GM12801 (cell line): Measurements from ENCODE around the gene PLA2G15.

ENCODE experiments used
- CTCF ChIP-seq: IDR thresholded peaks from one replicate; pipeline ENCODE4 v1.5.1; 2011; ENCODE audit warnings: control low read depth; ENCODE audit not compliant: insufficient read length; ENCODE audit errors: extremely low read depth

PLA2G15 gene

GRCh38 chr16:68216240-68216639, 28.9 kb upstream of the PLA2G15 start:
- TF ChIP-seq CTCF = no peak

GRCh38 chr16:68217506-68217905, 27.7 kb upstream of the PLA2G15 start:
- TF ChIP-seq CTCF = no peak

- no peak for TF ChIP-seq CTCF
Measured at GRCh38 chr16:68219725-68220351, 25.3 kb upstream of the PLA2G15 start.

GRCh38 chr16:68223072-68223471, 22.1 kb upstream of the PLA2G15 start:
- TF ChIP-seq CTCF = no peak

- TF ChIP-seq CTCF = no peak
Measured at GRCh38 chr16:68226116-68226515, 19.1 kb upstream of the PLA2G15 start.

- no peak for TF ChIP-seq CTCF
Measured at GRCh38 chr16:68227183-68227793, 17.9 kb upstream of the PLA2G15 start.

- no peak for TF ChIP-seq CTCF
Measured at GRCh38 chr16:68227850-68228553, 17.2 kb upstream of the PLA2G15 start.
